GM19025 (cell line): ENCODE data around the gene KLF2.

Source experiments
- ATAC-seq: cut with Tn5 transposase; IDR thresholded peaks from one replicate; pipeline ENCODE4 v1.9.1; 2021; ENCODE audit warnings: mild to moderate bottlenecking, low read depth, moderate library complexity; ENCODE audit not compliant: unreplicated experiment

Gene KLF2

GRCh38 chr19:16361926-16362325 is 37.3 kb downstream of the KLF2 start:
- ATAC-seq: no peak

DNA sequence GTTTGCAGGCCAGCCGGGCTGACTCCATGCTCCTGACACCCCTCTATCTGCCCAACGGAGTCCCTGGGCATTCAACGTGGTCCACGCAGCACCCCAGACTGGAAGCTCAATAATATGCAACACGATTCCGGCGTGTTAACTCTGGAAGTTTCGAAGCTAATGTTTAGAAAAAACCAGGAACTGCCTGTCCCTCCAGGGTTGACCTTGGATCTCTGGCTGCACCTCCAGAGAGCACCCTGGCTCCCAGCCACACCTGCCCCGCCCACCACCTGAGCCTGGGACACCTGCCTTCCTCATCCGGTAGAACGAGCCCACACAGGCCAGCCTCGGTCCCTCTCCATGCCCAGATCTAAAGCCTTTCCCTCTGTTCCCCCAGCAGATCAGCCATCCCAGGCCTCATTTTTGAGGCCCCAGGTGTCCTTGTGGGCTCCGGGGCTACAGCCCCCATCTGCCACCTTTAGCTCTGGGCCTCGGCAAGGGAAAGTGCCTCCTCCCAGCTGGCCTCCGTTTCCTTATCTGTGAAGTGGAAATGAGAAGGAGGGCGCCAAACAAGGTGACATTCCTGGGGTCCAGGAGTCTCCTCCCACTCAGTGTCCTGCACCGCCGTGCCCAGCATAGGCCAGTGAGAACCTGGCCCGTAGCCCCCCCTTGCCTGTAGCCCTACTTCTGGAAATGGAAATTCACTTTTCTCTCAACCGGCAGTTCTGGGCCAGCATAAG is 38.7 kb downstream of the KLF2 start:
- ATAC-seq: no peak

GRCh38 chr19:16363852-16364230 is 39.2 kb downstream of the KLF2 start:
- no peak for ATAC-seq

GRCh38 chr19:16364231-16364865 is 39.7 kb downstream of the KLF2 start:
- ATAC-seq: no peak

- no peak for ATAC-seq
Observed at GRCh38 chr19:16365300-16365996, 40.8 kb downstream of the KLF2 start.

GRCh38 chr19:16366056-16366432 is 41.4 kb downstream of the KLF2 start:
- ATAC-seq: no peak

DNA sequence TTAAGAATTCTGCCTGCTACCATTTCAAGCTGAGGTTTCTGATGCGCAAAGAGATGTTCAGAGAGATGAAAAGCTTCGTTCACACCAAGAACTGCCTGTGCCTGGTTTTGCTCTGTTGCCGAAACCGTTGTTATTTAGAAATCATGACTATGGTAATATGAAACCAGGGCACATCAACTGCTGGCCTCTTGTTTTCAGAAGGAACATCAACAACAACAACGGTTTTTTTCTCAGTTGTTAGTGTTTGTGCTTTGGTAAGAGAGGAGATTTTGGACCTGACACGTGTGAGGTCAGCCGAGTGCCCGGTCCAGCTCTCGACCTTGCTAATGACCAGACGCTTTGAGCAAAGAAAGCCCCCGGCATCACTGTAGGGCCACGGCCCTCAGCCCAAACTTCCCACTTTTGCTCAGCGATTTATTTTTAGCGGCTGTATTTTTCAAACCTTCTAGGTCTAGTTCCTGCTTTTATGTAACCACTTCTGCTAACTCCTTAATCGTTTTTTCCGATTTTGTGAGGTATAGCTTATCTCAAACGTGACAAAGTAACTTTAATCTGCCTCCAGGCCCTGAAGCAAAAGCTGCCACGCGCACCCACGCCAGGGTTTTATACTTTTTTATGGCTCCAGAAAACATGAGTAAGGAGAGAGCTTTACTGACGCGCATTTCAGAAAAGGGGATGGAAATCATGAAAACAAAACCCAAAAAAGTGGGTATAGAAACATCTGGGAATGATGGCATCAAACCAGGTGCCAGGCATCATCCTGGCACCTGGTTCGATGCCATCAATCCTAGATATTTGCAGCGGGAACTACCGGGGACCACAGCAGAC is 42.0 kb downstream of the KLF2 start:
- no peak for ATAC-seq

GRCh38 chr19:16367261-16367683 is 42.6 kb downstream of the KLF2 start:
- peak; percentile 33 for ATAC-seq

GRCh38 chr19:16368385-16369305 is 44.0 kb downstream of the KLF2 start:
- no peak for ATAC-seq

GRCh38 chr19:16369306-16369663 is 44.7 kb downstream of the KLF2 start:
- no peak for ATAC-seq

DNA sequence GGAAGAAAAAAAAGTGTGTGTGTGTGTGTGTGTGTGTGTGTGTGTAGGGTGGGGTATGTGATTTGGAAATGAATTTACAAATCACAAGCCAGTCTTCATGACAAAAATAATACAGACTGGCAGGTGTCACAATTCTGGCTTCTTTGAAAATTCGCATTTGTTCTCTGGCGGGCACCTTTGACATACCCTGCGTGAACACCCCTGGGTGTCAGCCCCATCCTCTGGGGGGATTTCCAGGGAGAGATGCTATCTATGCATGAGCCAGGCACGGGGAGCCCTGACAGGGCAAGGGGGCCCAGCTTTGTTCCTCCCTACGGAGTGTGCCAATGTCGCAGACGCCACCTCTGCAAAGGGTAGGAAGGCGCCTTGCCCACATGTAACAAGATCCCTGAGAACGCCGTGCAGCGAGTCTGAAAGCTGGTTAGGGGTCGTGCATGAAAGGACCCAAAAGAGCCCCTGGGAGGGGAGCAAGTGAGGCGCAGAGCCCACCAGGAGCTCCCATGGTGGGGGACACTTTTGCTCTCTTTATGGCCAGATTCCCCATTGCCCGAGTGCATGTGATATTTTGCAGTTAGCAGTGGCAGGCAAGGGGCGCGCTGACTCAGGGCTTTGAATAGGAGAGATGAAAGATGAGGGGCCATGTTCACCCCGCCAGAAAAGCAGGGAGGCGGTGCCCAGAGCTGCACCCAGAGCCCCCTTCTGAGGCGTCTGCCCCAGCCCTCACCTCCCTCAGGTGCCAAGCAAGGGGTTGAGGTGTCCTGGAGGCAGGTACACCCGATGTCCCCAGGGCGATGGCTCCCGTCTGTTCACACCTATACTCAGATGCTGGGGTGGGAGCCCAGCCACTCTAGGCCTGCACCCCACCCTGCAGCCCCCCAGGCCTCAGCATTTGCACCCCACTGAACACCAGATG is 45.3 kb downstream of the KLF2 start:
- ATAC-seq: no peak

DNA sequence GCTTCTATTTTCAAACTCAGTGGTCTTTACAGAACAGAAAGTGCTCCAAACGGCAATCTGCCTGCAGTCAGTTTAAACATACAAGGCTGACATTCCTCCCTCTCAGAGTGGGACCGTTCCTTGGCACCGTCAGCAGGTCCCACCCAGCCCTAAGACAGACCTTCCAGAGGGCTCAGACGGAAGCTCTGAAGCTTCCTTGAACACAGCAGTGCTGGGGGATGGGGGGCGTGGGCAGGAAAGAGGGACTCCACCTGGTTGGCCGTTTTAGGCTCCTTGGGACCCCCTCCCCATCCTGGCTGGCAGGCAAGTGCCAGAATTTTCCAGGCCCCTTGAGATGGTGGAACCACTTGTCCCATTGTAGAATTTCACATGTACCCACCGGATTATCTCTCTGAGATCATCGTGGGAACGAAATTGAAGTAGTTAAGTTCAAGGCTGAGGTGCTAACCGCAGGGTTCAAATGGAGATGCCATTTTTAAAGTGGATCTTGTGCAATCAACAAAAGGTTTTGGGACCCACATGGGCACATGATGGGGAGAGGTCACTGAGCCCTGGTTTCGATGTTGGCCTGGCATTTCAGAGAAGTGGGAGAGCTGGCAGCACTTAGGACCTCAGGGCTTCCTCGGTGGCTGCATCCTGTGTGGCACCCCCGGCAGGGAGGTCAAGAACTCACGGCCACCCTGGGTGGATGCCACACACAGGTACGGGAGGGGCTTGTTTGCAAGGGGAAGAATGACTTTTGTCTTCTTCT is 46.2 kb downstream of the KLF2 start:
- no peak for ATAC-seq

DNA sequence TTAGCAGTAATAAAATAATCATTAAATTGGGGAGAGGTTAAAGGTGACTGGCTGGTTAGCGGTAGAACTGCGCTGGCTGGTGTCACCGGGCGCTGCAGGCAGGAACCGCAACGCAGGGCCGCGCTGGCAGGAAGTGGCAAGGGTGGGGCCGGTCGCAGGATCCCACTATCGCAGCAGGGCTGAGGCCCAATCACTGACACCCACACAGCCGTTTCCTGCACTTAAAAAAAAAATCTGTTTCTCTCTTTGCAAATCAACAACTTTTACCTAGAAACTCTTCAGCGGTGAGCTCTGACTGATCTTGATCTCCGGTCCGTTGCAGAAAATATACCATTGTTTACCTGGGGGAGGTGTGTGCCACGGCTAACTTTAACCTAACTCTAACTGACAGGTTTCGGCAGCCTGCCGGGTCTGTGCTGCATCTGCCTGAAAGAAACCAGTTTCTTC is 46.9 kb downstream of the KLF2 start:
- peak; percentile 71 for ATAC-seq

DNA sequence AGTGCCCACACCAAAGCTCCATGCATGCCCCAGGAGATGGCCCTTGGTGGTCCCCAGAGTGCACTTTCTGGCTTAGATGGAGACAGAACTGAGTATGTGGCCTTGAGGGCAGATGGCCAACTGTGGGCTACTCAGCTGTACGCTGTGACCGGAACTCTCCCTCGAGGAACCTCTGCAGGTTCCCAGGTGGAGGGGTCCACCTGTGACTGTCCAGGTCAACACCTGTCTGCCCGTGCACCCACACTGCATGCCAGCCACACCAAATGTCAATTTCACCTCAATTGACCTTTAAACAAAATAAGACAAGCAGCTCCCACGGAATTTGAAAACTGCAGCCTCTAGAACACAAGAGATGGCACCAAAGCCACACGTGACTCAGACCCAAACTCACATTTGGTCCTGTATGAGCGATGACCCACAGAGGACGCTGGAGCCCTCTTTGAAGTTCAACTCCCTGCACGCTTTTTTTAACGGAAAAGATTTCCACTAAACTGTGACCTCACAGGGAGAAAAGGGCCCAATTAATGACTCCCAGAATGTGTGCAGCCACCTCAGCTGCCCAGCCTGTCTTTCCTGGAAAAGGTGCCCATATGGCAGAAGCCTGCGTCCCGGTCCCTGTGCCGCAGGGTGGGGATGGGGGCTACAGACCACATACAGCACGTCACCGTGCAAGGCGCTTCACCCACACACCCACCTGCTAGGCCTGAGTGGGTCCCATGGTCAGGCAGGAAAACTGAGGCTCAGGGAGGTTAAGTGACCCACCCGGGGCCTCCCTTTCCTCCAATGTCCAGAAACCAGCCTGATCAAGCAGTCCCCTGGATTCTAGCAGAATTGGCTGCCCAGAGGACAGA is 47.7 kb downstream of the KLF2 start:
- ATAC-seq: peak; percentile 12

DNA sequence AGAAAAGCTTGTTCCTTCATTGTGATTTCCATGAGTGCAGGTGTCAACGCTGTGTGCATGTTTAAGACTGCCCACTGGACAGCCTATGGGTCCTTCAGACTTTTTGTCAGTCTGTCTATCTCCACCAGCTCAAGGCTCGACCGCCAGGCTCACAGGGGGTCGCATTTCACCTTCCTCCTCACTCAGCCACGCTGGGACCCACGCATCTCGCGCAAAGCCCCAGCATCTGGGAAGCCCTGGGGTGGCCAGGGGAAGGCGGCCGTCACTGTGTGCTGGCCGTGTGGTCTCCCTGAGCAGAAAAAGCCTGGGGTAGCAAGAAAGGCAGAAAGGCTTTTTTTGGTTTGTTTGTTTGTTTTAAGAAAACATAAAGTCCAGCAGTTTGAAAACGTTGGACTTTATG is 48.5 kb downstream of the KLF2 start:
- no peak for ATAC-seq

GRCh38 chr19:16373532-16373931 is 48.9 kb downstream of the KLF2 start:
- ATAC-seq: no peak

DNA sequence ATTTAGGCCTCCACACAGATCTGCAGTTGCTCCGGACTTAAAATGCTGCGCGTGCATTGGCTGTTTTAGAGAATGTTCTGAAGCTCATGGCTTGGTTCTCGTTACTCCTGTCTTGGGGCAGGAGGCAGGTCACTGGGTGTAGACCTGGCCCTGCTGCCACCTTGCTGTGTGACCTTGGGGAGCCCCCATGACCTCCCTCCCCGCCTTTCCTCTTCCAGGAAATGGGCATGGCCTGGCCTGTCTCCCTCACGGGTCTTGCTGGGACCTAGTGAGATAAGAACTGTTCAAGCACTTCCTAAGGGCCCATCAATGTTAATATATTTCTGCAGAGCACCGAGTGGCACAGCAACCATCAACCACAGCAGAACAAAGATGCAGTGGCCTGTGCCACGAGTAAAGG is 49.4 kb downstream of the KLF2 start:
- ATAC-seq: no peak
